ENCODE data around the gene ATP9B.

Gene ATP9B

GRCh38 chr18:79416022-79416676, 347.0 kb downstream of the ATP9B start:
- no peaks in the 10 kb centered on the region for H3K9me3 ChIP-seq (ENCODE audit: control insufficient read depth, low read length)
- no peak for DNase-seq
- peaks cover 8% of the 10 kb centered on the region for H3K4me1 ChIP-seq (ENCODE audit: control insufficient read depth, insufficient read depth, low read length, poor library complexity, severe bottlenecking)
- H3K27ac ChIP-seq (ENCODE audit: insufficient read depth, low read length, poor library complexity, severe bottlenecking): no peak overlapping the region
- no peak overlapping the region for H3K4me3 ChIP-seq (ENCODE audit: insufficient read depth, low read depth, low read length, poor library complexity, severe bottlenecking)
- no peaks in the 10 kb centered on the region for H3K27me3 ChIP-seq (replicated peaks; ENCODE audit: control insufficient read depth, insufficient read depth, low read length, poor library complexity, severe bottlenecking)
- peaks cover 42% of the 10 kb centered on the region for H3K36me3 ChIP-seq (ENCODE audit: control insufficient read depth, insufficient read depth, low read length)

- Histone ChIP-seq H3K9me3 (ENCODE audit: control insufficient read depth, low read length) (no peaks in the 10 kb centered on the region), H3K36me3 (ENCODE audit: control insufficient read depth, insufficient read depth, low read length) (peaks cover 43% of the 10 kb centered on the region), H3K4me3 (ENCODE audit: insufficient read depth, low read depth, low read length, poor library complexity, severe bottlenecking) (no peak overlapping the region), H3K4me1 (ENCODE audit: control insufficient read depth, insufficient read depth, low read length, poor library complexity, severe bottlenecking) (peaks cover 8% of the 10 kb centered on the region), H3K27me3 (replicated peaks; ENCODE audit: control insufficient read depth, insufficient read depth, low read length, poor library complexity, severe bottlenecking) (no peaks in the 10 kb centered on the region), H3K27ac (ENCODE audit: insufficient read depth, low read length, poor library complexity, severe bottlenecking) (no peak overlapping the region)
- DNase-seq: no peak
Measured at GRCh38 chr18:79416677-79417052, 347.5 kb downstream of the ATP9B start.

DNA sequence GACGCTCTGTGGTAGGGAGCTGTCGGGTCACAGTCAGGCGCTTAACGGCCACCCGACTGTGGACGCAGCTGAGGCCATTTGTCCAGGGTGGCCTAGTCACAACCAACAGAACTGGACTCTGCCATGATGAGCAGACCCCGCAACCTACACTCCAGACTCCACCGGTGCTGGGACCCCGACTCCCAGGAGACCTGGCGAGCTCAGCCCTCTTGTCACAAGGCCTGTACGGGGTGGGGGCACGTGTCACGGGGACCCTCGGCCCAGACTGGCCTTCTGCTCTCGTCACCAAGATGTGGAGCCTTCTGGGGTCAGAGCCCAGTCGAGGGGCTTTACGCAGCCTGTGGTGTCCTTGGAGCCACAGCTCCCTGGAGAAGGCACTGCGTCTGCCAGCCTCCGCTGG, 349.0 kb downstream of the ATP9B start:
- Histone ChIP-seq H3K4me3 (ENCODE audit: insufficient read depth, low read depth, low read length, poor library complexity, severe bottlenecking) (no peak overlapping the region), H3K4me1 (ENCODE audit: control insufficient read depth, insufficient read depth, low read length, poor library complexity, severe bottlenecking) (peaks cover 8% of the 10 kb centered on the region), H3K27ac (ENCODE audit: insufficient read depth, low read length, poor library complexity, severe bottlenecking) (no peak overlapping the region), H3K27me3 (replicated peaks; ENCODE audit: control insufficient read depth, insufficient read depth, low read length, poor library complexity, severe bottlenecking) (no peaks in the 10 kb centered on the region), H3K36me3 (ENCODE audit: control insufficient read depth, insufficient read depth, low read length) (peaks cover 36% of the 10 kb centered on the region), H3K9me3 (ENCODE audit: control insufficient read depth, low read length) (no peaks in the 10 kb centered on the region)
- no peak for DNase-seq

DNA sequence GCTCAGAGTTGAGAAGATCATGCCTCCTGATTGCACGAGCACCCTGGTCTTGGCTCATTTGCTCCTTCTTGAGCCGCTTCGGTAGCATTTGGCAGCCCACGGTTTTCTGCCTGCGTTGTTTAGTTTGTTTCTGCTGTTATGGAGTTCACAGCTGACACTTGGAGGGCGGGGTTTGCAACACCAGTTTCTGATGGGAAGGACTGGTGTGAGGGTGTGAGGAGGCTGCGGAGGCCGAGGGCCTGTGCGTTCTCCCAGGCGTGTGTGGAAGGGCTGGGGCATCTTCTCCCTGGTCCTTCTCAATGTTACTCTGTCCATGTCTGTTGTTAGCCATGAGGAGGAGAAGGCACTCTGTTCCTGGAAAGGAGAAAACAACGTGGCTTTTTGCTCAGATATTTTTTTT, 349.4 kb downstream of the ATP9B start:
- Histone ChIP-seq H3K9me3 (ENCODE audit: control insufficient read depth, low read length) (no peaks in the 10 kb centered on the region), H3K27ac (ENCODE audit: insufficient read depth, low read length, poor library complexity, severe bottlenecking) (no peak overlapping the region), H3K4me3 (ENCODE audit: insufficient read depth, low read depth, low read length, poor library complexity, severe bottlenecking) (no peak overlapping the region), H3K4me1 (ENCODE audit: control insufficient read depth, insufficient read depth, low read length, poor library complexity, severe bottlenecking) (peaks cover 8% of the 10 kb centered on the region), H3K36me3 (ENCODE audit: control insufficient read depth, insufficient read depth, low read length) (peaks cover 33% of the 10 kb centered on the region), H3K27me3 (replicated peaks; ENCODE audit: control insufficient read depth, insufficient read depth, low read length, poor library complexity, severe bottlenecking) (no peaks in the 10 kb centered on the region)
- DNase-seq: no peak

DNA sequence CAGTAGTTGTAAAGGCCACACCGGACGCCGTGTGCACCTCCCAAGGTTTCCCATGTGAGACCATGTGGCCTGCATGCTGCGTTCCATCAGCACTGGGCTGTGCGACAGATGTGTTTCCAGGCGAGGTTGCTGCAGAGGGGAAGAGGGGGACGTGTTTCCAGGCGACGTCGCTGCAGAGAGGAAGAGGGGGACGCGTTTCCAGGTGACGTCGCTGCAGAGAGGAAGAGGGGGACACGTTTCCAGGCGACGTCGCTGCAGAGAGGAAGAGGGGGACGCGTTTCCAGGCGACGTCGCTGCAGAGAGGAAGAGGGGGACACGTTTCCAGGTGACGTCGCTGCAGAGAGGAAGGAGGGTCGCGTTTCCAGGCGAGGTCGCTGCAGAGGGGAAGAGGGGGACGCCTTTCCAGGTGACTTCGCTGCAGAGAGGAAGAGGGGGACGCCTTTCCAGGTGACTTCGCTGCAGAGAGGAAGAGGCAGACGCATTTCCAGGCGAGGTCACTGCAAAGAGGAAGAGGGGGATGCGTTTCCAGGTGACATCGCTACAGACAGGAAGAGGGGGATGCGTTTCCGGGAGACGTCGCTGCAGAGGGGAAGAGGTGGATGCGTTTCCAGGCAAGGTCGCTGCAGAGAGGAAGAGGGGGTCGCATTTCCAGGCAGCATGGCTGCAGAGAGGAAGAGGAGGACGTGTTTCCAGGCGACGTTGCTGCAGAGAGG, 351.0 kb downstream of the ATP9B start:
- Histone ChIP-seq H3K9me3 (ENCODE audit: control insufficient read depth, low read length) (no peaks in the 10 kb centered on the region), H3K4me3 (ENCODE audit: insufficient read depth, low read depth, low read length, poor library complexity, severe bottlenecking) (no peak overlapping the region), H3K27ac (ENCODE audit: insufficient read depth, low read length, poor library complexity, severe bottlenecking) (no peak overlapping the region), H3K27me3 (replicated peaks; ENCODE audit: control insufficient read depth, insufficient read depth, low read length, poor library complexity, severe bottlenecking) (no peaks in the 10 kb centered on the region), H3K4me1 (ENCODE audit: control insufficient read depth, insufficient read depth, low read length, poor library complexity, severe bottlenecking) (peaks cover 8% of the 10 kb centered on the region), H3K36me3 (ENCODE audit: control insufficient read depth, insufficient read depth, low read length) (peaks cover 23% of the 10 kb centered on the region)
- no peak for DNase-seq

DNA sequence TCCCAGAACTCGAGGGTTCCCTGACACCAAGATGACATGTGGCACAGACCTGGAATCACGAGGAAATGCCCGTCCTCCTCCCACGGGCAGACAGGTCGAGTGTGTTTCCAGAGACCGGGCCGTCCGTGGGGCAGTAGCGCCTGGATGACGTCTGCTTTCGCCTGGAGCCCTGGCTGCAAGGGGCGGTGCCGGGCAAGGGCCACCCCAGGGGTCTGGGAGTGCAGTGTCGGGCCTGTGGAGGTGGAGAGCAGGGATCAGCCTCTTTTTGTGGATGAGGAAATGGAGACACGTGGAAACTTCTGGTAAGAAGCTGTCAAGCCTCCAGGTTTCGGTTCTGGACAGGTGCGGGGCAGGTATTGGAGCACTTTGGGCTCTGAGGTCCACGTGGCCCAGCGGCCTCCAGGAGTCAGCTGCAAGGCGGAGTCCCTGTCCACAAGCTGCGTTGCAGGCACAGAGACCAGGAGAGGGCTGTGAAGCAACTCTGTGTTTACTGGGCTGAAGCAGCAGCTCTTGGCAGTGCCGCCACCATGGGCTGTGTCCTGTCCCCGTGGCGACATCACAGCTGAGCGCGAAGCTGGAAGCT, 352.2 kb downstream of the ATP9B start:
- DNase-seq: no peak
- H3K36me3 ChIP-seq (ENCODE audit: control insufficient read depth, insufficient read depth, low read length): peaks cover 32% of the 10 kb centered on the region
- H3K4me1 ChIP-seq (ENCODE audit: control insufficient read depth, insufficient read depth, low read length, poor library complexity, severe bottlenecking): peaks cover 5% of the 10 kb centered on the region
- H3K9me3 ChIP-seq (ENCODE audit: control insufficient read depth, low read length): no peaks in the 10 kb centered on the region
- no peak overlapping the region for H3K4me3 ChIP-seq (ENCODE audit: insufficient read depth, low read depth, low read length, poor library complexity, severe bottlenecking)
- no peaks in the 10 kb centered on the region for H3K27me3 ChIP-seq (replicated peaks; ENCODE audit: control insufficient read depth, insufficient read depth, low read length, poor library complexity, severe bottlenecking)
- H3K27ac ChIP-seq (ENCODE audit: insufficient read depth, low read length, poor library complexity, severe bottlenecking): no peak overlapping the region

GRCh38 chr18:79422022-79422782, 353.0 kb downstream of the ATP9B start:
- no peaks in the 10 kb centered on the region for H3K9me3 ChIP-seq (ENCODE audit: control insufficient read depth, low read length)
- H3K4me1 ChIP-seq (ENCODE audit: control insufficient read depth, insufficient read depth, low read length, poor library complexity, severe bottlenecking): no peaks in the 10 kb centered on the region
- H3K36me3 ChIP-seq (ENCODE audit: control insufficient read depth, insufficient read depth, low read length): peaks cover 34% of the 10 kb centered on the region
- H3K4me3 ChIP-seq (ENCODE audit: insufficient read depth, low read depth, low read length, poor library complexity, severe bottlenecking): no peak overlapping the region
- H3K27me3 ChIP-seq (replicated peaks; ENCODE audit: control insufficient read depth, insufficient read depth, low read length, poor library complexity, severe bottlenecking): no peaks in the 10 kb centered on the region
- no peak overlapping the region for H3K27ac ChIP-seq (ENCODE audit: insufficient read depth, low read length, poor library complexity, severe bottlenecking)
- DNase-seq: no peak

- Histone ChIP-seq H3K4me3 (ENCODE audit: insufficient read depth, low read depth, low read length, poor library complexity, severe bottlenecking) (no peak overlapping the region), H3K36me3 (ENCODE audit: control insufficient read depth, insufficient read depth, low read length) (peaks cover 34% of the 10 kb centered on the region), H3K9me3 (ENCODE audit: control insufficient read depth, low read length) (no peaks in the 10 kb centered on the region), H3K27me3 (replicated peaks; ENCODE audit: control insufficient read depth, insufficient read depth, low read length, poor library complexity, severe bottlenecking) (no peaks in the 10 kb centered on the region), H3K4me1 (ENCODE audit: control insufficient read depth, insufficient read depth, low read length, poor library complexity, severe bottlenecking) (no peaks in the 10 kb centered on the region), H3K27ac (ENCODE audit: insufficient read depth, low read length, poor library complexity, severe bottlenecking) (no peak overlapping the region)
- DNase-seq: no peak
Measured at GRCh38 chr18:79422783-79423165, 353.6 kb downstream of the ATP9B start.

DNA sequence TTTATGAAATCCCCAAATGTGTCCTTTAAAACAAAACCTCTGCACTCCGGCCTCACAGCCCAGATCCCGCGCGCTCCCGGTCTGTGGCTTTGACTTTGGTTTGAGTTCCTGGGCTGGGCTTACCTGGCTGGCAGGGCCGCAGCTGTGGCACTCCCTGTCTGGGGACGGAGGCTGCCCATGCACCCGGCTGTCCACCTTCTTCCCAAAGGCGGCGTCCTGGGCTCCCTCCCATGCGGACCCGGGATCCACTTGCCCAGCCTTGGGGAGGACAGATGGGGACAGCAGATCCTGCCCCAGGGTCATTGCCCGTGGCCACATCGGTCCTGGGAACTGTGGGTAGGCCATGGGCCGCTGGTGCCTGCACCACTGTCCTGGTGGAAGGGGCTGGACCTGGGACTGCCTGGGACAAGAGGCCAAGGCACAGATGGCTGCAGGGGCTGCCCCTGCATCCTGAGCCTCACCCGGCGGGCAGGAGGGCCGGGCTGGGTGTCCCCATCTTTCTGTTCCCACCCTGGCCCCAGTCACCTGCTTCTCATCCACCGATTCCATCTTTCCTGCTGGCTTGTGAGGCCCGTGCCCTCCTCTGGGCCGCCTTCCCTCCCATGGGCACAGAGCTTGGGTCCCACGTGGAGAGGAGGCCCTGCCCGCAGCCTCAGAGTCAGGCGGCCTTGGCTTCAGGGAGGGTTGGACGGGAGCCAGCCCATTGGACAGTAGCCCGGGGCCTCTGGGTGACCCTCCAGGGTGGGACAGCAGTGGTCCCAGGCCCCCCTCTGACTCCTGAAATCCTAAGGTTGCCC, 354.2 kb downstream of the ATP9B start:
- H3K36me3 ChIP-seq (ENCODE audit: control insufficient read depth, insufficient read depth, low read length): peaks cover 30% of the 10 kb centered on the region
- no peak overlapping the region for H3K27ac ChIP-seq (ENCODE audit: insufficient read depth, low read length, poor library complexity, severe bottlenecking)
- no peak overlapping the region for H3K4me3 ChIP-seq (ENCODE audit: insufficient read depth, low read depth, low read length, poor library complexity, severe bottlenecking)
- no peaks in the 10 kb centered on the region for H3K27me3 ChIP-seq (replicated peaks; ENCODE audit: control insufficient read depth, insufficient read depth, low read length, poor library complexity, severe bottlenecking)
- H3K4me1 ChIP-seq (ENCODE audit: control insufficient read depth, insufficient read depth, low read length, poor library complexity, severe bottlenecking): no peaks in the 10 kb centered on the region
- no peak for DNase-seq
- H3K9me3 ChIP-seq (ENCODE audit: control insufficient read depth, low read length): no peaks in the 10 kb centered on the region
